HG02642 (cell line): ENCODE results near the gene ARSG.
"Not testable (repeated sequence)": the region's sequence is repeated elsewhere in the genome, so short reads cannot be mapped to it uniquely, and the experiment has no call there.

Experiments used
- ATAC-seq: cut with Tn5 transposase; IDR thresholded peaks from one replicate; pipeline ENCODE4 v1.9.1; 2021; ENCODE audit warnings: mild to moderate bottlenecking; ENCODE audit not compliant: unreplicated experiment, poor library complexity

ARSG gene

DNA sequence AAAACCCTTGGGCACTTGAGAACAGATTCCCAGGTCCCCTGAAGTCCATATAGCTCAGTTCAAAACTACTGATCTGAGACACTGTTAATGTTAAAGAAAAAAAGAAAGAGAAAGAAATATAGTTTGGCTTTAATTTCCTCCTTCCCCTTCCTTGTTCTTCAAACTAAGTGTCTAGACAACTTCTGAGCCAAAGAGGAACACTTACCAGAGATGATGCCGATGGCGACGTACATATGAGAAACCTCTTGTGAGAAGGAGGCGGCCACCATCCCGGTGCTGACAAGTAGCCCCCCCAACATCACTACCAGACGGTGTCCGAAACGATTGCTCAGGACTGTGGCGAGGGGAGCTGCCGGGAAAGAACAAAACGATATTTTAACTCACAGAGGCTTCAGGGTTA is 17.6 kb upstream of the ARSG start:
- ATAC-seq, result no peak

DNA sequence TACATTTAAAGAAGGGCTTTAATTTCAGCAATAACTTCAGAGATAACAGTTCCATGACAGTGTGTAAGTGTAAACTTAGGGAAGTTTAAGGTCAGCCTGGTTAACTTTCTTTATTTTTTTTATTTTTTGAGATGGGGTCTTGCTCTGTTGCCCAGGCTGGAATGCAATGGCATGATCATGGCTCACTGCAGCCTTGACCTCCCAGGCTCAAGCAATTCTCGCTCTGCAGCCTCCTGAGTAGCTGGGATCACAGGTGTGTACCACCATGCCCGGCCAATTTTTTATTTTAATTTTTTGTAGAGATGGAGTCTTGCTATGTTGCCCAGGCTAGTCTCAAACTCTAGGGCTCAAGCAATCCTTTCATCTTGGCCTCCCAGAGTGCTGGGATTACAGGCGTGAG is 15.0 kb upstream of the ARSG start:
- not testable (repeated sequence) for ATAC-seq

DNA sequence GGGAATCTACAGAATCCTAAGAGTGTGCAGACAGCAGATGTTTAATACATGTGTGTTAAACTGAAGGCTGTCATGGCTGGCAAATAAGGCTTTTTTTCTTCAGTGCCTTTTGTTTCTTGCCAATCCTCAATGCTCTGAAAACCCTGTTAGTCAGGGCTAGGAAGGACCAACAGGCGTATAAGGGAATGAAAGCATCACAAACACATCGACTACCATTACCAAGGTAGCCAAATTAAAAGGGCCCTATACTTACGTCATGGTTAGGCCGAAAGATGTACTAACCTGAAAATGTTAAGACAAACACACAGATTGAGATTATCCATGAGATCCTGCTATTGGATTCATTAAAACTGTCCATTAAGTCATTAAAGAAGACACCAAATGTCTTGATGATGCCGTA is 13.5 kb upstream of the ARSG start:
- ATAC-seq, result no peak

DNA sequence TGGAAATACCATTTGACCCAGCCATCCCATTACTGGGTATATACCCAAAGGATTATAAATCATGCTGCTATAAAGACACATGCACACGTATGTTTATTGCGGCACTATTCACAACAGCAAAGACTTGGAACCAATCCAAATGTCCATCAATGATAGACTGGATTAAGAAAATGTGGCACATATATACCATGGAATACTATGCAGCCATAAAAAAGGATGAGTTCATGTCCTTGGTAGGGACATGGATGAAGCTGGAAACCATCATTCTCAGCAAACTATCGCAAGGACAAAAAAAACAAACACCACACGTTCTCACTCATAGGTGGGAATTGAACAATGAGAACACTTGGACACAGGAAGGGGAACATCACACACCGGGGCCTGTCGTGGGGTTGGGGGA is 9.3 kb upstream of the ARSG start:
- not testable (repeated sequence) for ATAC-seq

DNA sequence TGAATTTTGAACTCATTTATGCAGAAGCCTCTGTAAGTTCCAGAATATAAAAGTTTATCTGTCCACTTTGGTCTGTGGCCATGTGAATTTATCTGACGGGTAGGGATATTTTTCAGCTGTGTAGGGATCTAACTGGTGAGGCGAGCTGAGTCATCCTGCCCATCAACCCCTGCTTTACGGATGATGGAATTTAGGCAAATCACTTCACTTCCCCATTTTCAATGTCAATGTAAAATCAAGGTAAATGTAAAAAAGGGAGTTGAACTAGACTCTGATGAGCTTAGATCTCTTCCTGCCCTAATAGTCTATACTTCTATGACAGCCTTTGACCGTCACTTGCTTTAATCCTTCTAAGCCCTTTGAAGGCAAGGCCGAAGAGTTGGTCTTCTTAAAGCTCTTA is 2.9 kb upstream of the ARSG start:
- ATAC-seq, result no peak

DNA sequence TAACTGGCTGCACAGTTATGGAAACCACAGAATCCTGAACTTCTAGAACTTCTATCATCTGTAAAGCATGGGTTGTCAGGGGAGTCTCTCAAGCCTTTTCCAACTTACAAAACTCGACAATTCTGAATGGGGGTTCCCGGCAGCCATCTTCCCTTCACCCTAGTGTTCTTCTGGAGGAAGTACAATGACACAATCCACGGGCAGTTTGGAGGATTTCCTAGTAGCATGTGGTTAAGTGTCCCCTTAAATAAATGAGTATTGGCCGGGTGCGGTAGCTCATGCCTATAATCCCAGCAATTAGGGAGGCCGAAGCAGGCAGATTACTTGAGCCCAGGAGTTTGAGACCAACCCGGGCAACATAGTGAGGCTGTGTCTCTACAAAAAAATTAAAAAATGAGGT is 2.5 kb upstream of the ARSG start:
- ATAC-seq, result no peak

DNA sequence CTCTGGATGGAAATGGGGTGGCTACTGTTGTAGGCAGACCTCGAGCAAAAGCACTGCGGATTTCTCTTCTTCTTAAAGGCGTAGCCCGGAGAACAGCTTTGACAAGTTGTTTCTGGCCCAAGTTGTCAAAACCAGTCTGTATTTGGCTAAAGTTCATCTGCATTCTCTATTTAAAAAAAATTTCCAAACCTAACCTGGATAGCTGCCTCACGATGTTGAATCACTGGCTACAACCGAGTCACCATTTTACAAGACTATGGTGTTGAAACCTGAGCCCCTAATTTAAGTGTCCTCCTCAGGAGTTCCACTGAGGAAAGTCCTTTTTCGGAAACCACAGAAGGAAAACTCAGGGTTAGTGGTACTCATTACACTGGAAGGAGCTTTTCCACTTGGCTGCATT is 1.8 kb upstream of the ARSG start:
- ATAC-seq, result no peak

DNA sequence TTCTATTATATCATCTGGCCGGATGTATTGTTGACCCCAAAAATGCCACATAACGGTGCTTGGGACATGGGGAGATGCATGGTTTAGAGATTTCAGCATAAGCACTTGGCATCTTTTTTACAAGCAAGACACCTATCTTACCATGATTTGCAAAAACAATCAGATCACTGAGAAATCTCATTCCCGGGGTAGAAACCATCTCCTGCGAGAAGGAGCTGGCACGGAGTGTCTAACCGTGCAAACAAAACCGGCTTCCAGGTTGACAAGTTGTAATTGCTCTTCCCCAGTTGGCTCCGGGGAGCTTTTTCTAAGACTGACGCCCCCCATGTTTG is 1.4 kb upstream of the ARSG start:
- no peak for ATAC-seq

DNA sequence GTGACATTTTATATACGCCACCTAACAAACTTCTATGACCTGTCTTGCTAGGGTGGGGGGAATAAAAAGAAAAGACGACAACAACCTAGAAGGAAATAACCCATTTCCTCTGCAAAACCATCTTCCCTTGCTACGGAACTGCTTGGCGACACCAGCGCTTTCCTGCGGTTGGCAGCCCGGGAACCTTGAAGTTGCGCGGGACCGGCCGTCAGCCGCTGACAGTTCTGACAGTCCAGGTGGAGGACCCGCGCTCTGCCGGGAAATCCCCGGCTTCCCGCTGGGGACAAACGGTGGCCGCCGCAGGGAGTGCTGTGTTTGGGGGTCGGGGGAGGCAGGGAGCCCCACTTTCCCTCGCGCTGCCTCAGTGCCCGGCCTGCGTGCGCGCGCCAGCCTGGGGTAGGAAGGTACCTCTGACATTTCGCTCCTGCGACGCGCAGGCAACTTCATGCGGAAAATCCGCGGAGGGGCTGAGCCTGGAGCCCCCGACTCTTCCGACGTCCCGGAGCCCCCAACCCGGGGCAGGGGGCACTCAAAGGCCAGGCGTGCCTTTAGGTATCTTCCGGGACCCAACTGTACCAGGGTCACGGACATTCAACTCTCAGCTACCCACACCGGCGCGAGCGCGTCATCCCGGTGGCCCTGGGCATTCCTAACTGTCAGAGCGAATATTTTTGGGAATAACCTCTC is 884 bp upstream of the ARSG start:
- ATAC-seq, result no peak

DNA sequence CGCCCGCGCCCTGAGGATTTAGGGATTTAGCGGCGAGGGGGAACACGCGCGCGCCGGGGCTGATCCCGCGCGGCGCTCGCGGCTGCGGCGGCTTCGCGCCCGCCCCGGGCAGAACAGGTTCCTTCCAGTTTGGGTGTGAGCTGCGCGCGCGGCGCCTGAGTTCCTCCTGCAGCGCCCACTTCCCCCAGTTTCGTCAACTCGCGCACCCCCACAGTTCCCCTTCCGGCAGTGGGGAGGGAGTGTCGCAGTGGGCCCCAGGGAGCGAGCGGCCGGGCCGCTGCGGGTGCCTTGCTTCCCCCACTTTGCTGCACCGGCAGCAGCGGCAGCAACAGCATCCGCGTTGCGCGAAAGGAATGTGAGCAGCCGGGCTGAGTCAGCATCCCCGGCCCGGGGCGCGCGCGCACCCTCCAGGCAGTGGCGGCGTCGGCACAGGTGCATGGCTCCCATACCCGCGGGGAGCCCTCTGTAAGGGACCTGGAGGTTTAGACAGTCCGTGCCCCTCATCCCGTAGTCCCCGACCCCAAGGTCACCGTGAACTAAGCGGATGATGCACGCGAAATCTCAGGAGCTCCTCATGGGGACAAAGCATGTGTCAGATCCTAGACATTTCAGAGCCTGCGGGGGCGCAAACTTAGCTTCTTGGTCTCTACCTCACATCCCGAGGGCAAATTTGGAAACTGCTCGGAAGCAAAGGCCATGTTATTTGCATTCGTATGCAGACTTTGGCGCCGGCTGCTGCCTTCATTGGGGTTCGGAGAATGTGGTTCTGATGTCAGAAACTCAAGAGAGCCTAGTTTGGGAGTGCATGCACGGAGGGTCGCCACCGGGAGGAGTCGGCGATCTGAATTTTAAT is 767 bp downstream of the ARSG start:
- ATAC-seq, result peak; percentile 65

DNA sequence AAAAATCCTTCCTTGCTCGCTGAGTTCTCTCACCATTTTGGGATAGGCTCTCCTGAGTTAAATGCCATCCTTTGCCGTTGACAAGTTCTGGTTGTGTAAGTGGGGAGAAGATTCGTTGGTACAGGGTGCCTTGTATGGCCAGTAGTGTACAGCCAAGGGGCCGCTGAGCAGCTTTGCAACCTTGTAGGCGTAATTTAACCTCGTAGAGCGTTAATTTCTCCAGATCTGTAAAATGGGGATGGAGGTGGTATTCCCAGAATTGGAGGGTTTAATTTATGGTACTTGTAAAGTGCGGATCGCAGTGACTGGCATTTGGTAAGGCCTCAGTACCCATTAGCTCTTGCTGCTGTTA is 1.4 kb downstream of the ARSG start:
- no peak for ATAC-seq

DNA sequence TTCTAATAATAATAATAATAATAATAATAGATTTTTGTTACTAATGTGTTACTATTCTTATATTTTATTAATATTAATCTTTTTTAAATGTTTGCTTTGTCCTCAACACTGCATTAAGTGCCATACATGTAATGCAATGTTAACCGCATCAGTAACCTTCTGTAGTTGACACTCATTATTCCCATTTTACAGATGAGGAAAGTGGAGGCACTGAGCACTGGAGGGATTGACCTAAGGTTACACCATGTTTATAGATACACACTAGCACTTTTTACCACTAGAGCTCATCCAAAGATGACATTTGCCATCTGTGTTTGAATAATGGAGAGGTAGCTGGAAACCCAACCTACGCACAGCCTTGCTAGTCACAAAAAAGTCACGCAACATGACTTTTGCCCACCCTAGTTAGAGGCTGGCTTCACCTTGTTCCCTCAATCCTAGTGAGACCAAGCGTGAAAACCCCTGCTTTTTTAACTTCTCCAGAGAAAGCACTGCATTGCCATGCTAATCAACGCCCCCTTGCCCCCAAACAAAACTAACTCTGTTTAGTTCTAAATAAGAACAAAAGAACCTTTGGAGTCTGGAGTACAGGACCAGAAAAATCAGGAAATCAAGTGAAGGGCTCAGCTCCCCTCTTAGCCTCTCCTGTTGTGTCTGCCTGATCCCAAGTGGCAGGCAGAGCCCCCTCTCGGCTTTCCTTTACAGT is 2.3 kb downstream of the ARSG start:
- ATAC-seq, result no peak

DNA sequence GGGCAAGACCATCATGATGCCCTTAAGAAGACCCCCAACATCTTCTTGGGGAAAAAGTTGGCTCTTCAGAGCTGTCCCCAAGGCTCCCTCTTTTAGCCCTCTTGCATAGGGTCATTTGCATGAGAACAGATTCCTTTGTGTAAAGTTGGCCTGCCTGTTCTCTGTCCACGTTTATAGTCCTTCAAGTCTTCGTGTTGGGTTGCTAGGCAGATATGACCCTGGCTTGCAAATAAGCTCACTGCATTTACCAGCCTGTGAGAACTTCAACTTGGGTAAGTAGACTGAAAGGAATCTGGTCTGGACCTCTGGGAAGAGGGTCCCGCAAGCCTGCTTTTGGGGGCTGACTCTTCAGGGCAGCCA is 2.9 kb downstream of the ARSG start:
- ATAC-seq, result no peak

DNA sequence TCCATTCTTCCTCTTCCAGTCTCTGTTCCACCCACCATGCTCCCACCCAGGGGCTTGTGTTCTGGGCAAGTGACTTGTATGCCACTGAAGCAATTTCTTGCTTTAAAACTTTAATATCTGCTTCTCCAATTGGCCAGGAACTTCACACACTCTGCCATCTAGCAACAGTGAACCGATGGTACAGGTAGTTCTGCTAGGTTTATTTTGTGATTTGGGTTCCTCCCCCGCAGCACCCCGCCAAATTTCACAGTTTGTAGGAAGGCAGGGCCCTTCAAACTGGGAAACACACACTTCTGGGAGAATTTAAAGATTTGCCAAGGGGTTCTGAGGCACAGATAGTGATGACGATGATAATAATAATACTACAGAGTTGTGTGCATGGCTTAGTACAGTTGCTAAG is 3.3 kb downstream of the ARSG start:
- ATAC-seq, result no peak

DNA sequence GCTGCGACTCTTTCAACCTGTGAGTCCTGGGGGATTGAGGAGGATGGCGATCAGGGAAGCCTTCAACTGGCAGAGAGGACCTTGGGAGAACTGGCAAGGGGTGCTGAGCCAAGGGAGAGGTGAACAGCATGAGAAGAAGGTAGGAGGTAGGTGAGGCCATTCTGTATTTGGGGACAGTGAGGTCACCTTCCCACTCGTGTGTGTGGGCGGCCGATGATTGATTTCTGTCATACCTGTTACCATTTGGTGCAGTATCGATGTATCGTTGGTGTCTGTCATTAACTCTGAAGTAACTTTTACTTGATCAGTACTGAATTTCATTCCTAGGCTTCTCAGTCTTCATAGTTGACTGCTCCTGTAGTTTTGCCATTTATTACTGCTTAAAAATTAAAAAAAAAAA is 3.8 kb downstream of the ARSG start:
- no peak for ATAC-seq

DNA sequence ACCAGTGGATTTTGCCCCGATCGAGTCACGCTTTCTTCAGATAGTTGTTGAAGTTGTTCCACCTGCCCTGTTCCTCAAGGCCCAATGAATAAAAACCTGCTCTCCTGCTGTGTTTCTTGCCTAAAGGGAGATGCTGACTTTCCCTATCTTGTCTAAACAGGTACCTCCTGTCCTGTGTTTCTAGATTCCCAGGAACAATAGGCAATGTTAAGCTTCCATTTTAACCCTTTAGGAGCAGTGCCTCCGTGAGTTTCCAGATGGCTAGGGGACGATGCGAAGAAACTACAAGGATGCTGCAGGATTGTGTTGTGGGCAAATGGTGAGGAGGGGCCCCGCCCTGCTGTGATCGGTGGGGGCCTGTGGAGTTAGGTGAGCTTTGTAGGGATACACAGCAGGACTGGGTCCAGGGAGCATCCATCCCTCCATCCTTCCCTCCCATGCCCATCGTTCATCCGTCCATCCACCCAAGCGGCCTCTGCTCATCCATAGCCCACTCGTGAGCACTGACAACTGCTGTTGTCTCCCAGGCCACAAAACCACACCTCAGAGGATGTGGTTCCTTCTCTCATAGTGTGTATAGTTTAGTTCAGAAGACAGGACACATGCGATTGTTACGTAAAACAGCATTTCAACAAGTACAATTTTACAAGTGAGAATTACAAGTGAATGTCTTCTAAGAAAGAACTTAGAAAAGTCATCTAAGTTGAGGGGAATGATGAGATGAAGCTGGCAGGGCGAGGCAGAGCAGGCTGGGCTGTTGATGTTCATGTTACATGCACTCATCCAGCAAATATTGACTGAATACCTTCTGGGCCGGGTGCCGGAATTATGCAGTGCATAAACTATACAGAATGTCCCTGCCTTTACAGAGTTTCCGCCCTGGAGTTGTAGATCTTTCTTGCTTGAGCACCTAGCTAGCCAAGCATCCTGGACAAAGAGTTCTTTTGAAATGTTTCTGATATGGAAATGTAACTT is 5.2 kb downstream of the ARSG start:
- no peak for ATAC-seq

DNA sequence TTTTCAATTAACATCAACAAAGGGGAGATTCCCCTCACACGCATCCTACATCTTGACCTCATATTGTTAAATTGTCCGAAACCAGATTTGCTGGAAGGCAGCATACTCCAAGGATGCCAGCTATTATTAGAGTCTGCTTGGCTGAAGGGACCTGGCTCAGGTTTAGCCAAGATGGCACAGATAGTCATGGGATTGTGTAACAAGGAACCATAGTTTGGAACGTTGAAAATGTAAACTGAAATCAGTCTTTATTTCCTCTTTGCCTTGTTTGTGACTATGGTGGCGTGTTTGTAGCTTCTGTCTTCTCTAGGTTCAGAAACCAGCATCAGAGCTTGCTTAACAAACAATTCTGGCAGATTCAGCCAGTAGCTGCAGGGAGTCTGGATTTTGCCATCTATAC is 5.9 kb downstream of the ARSG start:
- no peak for ATAC-seq

DNA sequence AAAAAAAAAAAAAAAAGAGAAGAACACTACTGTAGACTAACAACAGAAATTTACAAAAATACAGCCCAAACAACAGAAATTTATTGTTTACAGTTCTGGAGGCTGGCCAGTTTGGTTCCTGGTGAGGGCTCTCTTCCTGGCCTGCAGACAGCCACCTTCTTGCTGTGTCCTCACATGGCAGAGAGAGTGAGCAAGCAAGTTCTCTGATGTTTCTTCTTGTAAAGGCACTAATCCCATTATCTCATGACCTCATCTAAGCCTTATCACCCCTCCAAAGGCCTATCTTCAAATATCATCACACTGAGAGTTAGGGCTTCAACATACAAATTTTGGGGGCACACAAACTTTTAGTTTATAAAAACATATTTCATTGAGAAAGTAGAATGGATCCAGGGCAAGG is 7.3 kb downstream of the ARSG start:
- no peak for ATAC-seq

DNA sequence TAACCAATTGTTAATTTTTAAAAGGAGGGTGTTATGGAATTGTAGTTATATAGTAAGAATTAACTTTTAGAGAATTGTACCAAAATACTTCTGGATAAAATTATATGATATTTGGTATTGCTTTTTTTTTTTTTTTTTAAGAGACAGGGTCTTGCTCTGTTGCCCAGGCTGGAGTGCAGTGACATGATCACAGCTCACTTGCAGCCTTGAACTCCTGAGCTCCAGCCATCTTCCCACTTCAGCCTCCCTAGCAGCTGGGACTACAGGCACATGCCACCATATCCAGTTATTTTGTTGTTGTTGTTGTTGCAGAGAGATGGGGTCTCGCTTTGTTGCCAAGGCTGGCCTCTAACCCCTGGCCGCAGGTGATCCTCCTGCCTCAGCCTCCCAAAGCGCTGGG is 8.5 kb downstream of the ARSG start:
- ATAC-seq, result no peak

DNA sequence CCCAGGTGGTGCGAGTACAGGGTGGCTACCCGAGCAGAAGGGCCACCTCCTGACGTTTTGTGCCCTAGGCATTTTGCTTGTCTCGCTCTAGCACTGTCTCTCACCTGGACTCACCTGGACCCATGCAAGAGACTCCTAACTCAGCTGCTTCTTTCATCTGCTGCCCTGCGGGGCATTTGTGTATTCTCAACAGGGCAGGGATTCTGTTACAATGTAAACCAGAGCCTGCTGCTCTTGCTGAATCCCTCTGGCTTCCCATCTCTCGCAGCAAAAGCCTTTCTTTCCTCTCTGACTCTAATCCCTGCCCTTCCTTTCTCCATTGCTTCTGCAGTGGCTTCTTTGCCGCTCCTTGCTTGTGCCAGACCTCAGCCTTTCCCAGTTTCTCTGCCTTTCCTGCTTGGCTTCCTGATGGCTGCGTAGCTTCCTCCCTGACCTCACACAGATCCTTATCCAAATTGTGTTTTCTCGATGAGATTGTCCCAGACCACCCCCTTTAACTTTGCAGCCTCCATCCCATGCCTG is 10.2 kb downstream of the ARSG start:
- no peak for ATAC-seq
